Skin of body (tissue), 2 donors: ENCODE results near the gene PCDHAC2. TPM values are rescaled to one million over a fixed set of nuclear protein-coding genes. Genes with fewer than 3 reads are reported as not detected.

Experiments used
- DNase-seq: peaks from one replicate; lab custom pipeline; 2025; lab: John Stamatoyannopoulos, UW
- total RNA-seq: library from RNA; depleted of rRNA; stranded (reverse); fragments of >200 nt; gene quantifications from one replicate; pipeline ENCODE4 v1.2.3, GENCODE V29; 2014

The PCDHAC2 gene, protein sequence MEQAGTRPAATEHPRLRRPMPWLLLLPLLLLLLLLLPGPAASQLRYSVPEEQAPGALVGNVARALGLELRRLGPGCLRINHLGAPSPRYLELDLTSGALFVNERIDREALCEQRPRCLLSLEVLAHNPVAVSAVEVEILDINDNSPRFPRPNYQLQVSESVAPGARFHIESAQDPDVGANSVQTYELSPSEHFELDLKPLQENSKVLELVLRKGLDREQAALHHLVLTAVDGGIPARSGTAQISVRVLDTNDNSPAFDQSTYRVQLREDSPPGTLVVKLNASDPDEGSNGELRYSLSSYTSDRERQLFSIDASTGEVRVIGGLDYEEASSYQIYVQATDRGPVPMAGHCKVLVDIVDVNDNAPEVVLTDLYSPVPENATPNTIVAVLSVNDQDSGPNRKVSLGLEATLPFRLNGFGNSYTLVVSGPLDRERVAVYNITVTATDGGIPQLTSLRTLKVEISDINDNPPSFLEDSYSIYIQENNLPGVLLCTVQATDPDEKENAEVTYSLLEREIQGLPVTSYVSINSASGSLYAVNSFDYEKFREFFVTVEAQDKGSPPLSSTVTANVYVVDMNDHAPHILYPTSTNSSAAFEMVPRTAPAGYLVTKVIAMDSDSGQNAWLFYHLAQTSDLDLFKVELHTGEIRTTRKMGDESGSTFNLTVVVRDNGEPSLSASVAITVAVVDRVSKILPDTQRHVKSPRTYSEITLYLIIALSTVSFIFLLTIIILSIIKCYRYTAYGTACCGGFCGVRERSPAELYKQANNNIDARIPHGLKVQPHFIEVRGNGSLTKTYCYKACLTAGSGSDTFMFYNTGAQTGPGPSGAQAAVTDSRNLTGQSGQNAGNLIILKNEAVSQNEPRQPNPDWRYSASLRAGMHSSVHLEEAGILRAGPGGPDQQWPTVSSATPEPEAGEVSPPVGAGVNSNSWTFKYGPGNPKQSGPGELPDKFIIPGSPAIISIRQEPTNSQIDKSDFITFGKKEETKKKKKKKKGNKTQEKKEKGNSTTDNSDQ
- total RNA-seq: 3.0 TPM

DNA sequence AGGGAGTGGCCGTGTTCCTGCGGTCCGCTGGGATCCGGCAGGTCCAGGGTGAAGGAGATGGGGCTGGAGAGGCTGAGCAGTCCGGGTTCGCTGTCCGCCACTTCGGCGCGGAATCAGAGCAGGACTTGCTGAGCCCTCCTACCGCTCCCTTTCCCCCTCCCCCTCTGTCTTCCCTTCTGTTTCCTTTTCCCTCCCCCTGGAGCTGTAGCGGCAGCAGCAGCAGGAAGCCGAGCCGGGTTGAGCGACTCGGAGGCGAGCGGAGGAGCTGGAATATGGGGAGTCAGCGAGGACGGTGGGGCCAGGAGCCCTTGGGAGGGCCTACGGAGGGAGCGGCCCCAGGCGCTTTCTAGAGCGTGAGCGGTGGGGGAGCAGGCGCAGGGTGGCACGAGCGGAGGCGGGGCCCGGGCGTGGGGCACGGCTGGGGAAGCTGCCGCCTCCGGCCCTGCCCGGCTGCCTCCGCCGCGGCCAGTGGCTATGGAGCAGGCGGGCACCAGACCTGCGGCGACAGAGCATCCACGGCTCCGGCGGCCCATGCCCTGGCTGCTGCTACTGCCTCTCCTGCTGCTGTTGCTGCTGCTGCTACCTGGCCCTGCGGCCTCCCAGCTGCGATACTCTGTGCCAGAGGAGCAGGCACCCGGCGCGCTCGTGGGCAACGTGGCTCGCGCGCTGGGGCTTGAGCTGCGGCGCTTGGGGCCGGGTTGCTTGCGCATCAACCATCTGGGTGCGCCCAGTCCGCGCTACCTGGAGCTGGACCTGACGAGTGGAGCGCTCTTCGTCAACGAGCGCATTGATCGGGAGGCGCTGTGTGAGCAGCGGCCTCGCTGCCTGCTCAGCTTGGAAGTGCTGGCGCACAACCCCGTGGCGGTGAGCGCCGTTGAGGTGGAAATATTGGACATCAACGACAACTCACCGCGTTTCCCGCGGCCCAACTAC, at the start of gene PCDHAC2:
PCDHAC2 (plus strand) TSS at position 184 of the 933 bp plus-strand sequence; CDS start at position 475, 291 bp downstream.
- peak; percentile 45 for DNase-seq

DNA sequence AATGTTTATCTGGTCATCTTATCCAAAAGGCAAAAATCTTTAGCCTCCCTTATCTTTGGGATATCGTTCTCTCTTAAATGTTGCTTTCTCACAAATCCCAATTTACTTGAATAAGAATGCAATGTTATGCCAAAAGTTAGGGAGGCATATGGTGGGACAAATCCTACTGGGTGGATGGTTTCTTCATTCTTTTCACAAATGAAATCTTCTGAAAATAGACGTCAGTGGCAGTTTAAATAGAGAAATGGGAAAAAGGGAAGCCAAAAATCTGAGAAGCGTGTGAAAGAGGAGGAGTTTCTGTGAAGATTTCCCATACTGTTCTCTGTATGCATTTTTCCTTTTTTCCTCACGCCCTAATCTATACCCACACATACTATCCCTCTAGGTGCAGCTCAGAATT, 42.7 kb upstream of the PCDHAC2 start:
- no peak for DNase-seq

DNA sequence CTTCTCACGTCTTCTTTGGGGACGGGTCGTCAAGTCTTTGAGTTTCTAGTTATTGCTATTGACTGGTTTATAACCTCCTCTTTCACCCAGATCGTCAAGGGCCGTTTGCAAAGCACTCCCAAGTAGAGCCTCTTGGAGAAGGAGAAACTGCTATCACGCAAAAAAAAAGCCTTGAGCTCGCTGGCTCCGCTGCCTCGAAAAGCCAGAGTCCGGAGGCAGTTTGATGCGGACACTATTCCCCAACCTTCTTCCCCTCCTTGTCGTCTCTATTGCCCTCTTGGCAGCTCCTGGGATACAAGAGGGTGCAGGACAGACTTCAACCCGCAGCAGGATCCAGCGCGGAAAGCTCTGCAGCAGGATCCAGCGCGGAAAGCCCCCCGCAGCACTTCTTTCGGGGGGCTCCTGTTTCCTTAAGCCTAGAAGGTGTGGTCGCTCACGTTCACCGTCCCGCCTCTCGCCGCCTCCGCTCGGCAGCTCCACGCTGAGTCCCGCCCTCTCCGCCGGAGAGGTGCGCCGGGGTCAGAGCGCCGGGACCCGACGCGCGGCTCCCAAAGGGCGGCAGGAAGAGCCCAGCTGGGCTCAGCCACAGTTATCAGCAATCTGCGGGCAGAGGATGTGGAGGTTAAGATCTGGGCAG, 40.4 kb upstream of the PCDHAC2 start, which contains the start of gene PCDHAC1:
PCDHAC1 (plus strand) TSS at position 494 of the 637 bp plus-strand sequence. CDS start 594 bp downstream, outside the sequence.
- DNase-seq: no peak

DNA sequence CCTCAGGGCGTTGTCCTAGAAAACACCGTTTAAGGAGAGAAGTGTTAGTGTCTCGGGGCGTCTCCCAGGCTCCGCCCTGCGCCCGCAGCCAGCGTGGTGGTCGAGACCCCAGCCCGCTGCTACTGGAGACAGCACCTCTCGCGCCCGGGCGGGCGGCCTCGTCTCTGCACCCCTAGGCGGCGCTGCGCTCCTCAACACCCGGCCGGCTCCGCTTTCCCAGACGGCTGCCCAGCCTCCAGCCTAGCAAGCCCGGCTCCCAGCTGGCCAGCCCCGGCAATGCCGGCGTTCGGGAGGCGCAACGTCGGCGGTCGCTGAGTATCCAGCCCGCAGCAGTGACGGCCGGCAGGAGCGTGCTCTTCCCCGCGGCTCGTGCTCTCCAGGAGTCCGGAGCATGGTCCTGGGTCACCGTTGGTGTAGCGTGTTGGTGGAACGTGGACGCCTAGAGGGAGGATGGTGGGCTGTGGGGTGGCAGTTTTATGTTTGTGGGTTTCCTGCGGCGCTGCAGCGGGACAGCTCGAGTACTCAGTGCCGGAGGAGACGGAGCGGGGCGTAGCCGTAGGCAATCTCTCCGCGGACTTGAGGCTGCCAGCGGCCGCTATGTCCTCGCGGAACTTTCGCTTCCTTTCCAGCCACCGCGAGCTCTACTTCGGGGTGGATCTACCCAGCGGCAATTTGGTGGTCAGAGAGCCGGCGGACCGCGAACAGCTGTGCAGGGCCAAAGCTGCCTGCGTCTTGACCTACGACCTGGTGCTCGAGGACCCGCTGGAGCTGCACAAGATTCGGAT, 39.6 kb upstream of the PCDHAC2 start:
- DNase-seq: peak; percentile 31

DNA sequence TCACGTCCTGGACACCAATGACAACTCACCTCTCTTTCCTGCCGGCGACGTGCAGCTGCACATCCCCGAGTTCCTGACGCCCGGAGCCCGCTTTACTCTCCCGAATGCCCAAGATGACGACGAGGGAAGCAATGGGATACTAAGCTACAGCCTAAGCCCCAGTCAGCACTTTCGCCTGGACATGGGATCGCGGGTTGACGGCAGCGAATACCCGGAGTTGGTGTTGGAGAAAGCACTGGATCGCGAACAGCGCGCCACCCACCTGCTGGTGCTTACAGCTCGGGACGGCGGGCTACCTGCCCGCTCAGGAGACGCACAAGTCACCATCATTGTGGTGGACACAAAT, 39.1 kb upstream of the PCDHAC2 start:
- no peak for DNase-seq

DNA sequence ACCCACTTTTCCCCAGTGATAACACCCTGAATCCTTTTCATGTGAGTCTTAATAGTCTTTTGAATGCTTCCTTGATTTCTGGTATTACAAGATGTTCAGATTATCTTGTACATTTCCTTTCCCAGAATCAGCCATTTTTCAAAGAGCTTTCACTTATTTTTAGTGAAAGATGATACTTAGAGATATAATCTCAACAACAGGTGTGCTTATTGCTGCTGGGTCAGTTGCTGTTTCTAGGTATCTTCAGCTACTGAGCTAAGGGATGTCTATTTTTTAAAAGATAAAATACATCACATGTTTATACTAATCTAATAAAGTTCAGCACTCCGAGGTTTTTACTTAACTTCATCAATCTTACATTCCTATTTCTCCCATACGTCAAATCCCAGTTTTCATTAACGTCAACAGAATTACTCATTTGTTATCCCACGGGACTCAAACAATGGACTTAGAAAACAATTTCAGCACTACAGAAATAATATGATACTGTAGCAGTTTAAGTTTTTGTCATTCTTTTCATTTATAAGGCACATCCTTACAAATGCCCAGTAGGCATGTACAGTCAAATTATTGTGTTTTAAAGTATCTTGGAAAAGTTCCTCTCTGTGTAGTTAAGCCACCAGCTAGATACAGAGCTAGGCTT, 31.2 kb upstream of the PCDHAC2 start:
- no peak for DNase-seq

DNA sequence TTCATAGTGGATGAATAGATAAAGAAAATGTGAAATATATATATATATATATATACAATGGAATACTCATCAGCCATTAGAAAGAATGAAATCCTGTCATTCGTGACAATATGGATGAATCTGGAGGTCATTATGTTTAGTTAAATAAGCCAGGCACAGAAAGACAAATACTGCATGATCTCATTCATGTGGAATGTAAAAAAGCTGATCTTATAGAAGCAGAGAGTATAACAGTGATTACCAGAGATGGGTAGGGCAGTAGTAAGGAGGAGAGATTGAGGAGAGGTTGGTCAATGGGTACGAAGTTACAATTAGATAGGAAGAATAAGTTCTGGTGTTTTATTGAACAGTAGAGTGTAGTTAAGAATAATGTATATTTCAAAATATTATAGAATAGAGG, 19.7 kb upstream of the PCDHAC2 start:
- no peak for DNase-seq

DNA sequence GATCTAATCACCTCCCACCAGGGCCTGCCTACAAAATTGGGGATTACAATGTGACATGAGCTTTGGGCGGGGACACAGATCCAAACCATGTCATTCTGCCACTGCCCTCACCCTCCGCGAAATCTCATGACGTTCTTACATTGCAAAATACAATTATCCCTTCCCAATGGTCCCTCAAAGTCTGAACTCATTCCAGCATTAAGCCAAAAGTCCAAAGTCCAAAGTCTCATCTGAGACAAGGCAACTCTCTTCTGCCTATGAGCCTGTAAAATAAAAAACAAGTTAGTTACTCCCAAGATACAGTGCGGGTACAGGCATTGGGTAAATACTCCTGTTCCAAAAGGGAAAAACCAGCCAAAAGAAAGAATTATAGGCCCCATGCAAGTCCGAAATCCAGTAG, 14.6 kb upstream of the PCDHAC2 start:
- DNase-seq: no peak

DNA sequence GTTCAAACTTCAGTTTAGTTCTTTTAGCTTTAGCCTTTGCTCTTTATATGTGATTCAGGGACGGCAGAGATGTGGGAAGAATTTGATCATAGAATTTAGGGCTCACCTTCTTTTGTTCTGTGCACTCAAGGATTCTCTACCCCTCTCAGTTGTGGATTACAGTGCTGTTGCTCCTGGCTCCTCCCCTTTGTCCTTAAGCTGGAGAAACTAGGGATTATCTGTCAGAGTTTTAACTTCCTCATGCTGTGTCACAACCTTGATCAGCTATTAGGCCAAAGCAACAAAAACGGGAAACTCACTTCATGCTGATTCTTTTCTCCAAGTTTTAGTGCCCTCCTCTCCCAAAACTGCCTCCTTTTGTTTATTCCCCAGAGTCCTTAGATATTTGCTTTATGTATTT, 13.0 kb upstream of the PCDHAC2 start:
- DNase-seq: no peak

DNA sequence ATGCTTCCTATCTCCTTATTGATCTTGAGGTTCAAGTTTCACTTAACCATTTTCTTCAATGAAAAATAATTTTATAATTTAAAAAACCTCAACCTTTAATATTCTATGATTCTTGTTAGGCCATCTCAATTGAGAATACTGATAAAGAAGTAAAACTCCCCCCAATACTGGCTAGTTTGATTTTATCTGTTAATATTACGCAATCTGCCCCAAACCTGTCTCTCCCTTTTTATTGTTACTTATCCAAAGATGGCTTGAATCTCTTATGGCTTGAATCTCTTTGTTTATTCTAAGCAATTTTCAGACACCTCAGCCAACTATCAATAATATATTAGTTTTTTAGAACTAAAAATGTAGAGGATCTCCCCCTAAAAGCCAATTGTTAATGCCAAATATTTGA, 4.1 kb upstream of the PCDHAC2 start:
- DNase-seq: no peak

DNA sequence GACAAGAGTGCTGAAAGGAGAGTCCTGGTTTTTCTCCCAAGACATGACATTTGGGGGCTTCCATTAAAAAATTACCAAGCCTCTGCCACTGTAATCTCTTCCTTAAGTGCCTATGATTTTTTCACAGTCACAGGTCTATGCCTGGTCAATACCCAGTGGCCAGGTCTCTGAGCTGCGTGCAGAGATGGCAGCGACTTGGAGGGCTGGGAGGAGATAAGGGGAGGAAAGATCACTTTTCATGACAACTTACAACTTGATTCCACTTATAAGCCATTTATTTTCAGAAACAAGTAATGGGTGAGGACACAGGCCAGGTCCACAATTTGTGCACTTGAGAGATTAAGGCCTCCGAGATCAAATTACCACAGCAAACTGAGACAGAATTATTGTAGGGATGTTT, 1.9 kb upstream of the PCDHAC2 start:
- DNase-seq: no peak

DNA sequence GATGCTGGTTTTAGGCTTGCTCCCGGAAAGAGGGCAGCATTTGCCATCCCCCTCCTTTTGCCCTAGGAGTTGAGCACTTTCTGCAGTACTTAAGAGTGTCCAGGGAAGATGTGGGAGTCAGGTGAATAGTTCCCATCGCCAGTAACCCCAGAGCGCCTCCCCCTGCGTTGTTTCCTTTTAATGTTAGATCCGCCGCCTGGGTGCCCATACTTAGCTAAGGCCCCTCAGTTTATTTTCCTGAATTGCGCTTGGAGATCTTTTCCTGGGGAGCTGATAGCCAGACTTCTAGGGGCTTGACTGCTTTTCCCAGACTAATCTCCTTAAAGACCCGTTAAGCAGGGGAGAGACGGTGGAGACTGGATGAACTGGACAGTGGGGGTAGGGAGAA, 377 bp upstream of the PCDHAC2 start:
- DNase-seq: no peak

DNA sequence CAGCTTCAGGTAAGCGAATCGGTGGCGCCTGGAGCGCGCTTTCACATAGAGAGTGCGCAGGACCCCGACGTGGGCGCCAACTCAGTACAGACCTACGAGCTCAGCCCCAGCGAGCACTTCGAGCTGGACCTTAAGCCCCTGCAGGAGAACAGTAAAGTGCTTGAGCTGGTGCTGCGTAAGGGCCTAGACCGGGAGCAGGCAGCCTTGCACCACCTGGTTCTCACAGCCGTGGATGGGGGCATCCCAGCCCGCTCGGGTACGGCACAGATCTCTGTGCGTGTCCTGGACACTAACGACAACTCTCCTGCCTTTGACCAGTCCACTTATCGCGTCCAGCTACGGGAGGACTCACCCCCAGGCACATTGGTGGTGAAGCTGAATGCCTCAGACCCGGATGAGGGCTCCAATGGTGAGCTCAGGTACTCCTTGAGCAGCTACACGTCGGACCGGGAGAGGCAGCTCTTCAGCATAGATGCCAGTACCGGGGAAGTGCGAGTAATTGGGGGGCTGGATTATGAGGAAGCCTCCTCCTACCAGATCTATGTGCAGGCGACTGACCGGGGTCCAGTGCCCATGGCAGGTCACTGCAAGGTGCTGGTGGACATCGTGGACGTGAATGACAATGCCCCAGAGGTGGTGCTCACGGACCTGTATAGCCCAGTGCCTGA, 1.1 kb downstream of the PCDHAC2 start:
- DNase-seq: no peak

DNA sequence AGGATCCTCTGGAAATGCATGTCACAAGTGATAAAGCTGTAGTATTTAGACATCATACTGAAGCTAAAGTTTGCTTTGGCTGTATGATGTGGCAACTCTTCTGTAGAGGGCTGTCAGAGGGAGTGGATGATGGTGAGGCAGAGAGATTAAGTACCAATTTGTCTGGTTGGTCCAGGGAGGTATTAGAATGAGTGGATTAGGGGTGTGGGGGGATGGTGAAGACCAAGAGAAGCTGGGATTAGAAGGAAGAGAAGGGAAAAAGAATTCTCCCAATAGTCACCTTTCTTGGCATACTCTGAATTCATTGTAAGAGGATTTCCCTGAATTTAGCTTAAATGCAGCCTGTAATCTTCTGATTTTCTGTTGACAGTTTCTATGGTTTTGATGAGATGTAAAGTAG, 3.6 kb downstream of the PCDHAC2 start:
- DNase-seq: no peak

DNA sequence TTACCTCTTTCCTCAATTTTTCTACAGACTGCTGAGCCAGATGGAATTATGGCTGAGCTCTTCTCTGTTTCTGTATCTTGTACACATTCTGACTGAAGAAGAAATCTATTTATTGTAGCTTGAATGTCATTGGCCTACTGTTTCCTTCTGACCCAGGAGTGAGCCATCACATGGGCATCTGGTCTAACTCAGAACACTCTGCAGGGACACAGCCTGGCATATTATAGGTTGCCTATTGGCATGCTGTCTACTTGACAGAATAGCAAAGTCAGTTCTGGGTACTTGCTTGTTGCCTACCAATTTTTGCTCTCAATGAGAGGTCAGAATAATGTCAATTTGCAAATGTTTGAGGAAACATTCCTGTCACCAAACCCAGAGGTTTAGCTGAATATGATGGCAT, 7.3 kb downstream of the PCDHAC2 start:
- no peak for DNase-seq

DNA sequence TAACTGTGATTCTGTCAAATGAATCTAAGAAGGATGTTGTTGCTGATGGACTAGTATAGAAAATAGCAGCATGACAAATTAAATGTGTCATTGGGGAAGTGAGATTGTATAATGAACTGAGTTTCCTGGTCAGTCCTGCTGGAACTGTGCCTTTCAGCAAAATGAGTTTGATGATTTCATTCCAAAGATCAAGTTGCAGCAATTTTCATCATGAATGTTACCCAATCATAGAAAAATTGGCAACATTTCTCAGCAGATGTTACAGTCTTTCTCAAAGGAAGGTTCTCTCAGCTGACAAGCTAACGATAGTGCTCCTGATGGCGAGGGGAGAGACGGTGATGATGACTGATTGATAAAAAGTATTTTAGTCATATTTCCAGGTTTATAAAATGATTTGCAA, 10.7 kb downstream of the PCDHAC2 start:
- DNase-seq: peak; percentile 80

DNA sequence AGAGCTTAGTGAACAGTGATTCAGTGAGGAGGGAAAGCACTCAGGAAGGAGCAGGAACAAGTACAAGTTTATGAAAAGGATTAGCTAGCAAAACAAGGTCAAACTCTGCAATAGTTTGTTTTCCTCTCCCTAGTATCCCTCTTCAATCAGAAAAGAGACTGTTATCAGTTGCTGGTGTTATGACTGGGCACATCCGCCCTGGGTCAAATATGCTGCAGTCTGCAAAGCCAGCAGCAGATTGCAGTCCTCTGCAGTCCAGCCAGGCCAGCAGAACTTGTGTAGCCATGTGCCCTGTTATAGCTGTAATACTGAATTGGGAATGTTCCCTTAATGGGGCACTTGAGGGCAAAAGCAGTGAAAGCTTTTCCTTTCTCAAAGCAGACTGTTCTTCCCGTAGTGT, 12.0 kb downstream of the PCDHAC2 start:
- no peak for DNase-seq

DNA sequence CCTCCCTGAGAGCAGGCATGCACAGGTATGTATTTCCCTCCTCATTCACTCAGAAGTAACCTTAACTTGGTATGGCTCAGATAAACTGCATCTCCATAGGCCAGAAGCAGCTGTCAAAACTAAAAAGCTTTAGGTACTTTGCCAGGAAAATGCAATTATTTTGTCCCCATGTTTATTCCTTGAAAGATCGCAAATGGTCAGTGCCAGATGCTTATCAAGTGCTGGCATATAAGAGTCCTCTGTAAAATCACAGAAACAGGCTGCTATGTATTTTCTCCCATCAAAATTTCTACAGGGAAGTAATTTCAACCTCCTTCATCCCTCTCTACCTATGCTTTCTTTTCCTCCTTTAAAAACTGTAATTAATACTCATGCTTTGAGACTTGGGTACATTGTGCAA, 12.7 kb downstream of the PCDHAC2 start:
- no peak for DNase-seq
